ENCODE results near the gene MDFI.

DNA sequence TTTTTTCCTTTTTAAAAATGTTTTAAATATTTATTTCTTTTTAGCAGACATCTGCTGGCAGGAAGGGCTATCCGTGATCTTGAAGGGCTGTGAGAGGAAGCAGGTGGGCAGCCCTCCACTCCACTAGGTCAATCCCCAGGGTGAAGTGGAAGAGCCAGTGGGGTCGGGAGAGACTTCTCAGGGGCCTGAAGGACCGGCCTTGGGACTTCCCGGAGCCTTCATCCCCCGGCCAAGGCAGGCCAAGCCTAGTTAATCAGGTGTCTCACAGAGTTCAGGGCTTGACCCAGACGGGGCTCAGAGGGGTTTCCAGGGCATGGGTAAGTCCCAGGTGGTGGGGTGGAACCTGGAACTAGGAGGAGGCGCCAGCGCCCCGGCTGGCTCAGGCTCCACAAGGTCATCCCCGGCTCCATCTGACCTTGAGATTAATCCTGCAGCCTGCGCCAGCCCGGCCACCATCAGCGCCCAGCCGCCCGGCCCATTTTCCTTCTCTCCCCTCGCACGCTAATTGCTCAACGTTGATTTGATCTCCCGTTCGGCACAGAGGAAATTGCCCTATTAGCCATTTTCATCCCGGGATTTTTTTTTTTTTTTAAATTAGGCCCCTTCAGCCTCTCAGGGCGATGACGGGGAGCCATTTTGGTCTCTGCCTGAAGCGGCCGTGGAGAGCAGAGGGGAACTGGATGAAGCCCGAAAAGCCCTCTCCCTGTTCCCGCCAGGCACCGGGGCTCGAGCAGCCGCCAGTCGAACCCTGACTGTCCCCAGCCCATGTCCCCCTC, 44.4 kb downstream of the MDFI start:
- TF ChIP-seq EZH2 (IDR thresholded peaks at IDR 0.05; ENCODE audit: insufficient read depth, poor library complexity, severe bottlenecking) (no peak), EZH2phosphoT487 (IDR thresholded peaks at IDR 0.05; ENCODE audit: insufficient read depth, low read depth) (no peak)
